NCI-H146 treated with DMSO at 0.1 percent for 48 hours (cell line): ENCODE results near the gene GFM2.
"Not testable (repeated sequence)": the region's sequence is repeated elsewhere in the genome, so short reads cannot be mapped to it uniquely, and the experiment has no call there.

ENCODE experiments used
- DNase-seq: peaks from one replicate; lab custom pipeline; 2025; ENCODE audit not compliant: unreplicated experiment; lab: John Stamatoyannopoulos, UW

Gene GFM2

GRCh38 chr5:74722271-74722670, 44.6 kb downstream of the GFM2 start:
- DNase-seq = no peak

DNA sequence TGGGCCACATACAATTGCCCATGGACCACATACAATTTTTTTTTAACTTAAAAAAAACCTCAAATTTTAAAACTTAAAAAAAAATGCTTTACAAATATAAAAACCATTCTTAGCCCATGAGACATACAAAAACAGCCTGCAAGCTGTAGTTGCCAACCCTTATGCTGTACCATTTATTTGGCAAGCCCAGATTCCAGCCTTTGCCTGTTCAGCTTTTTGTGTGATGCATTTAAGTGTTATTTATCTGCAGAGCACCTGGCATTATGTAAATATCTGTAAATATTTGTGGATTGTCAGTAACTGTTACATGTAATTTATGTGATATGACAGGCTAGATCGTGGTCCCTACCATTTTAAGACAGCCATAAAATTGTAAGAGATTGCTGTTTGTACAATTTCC, 49.3 kb downstream of the GFM2 start:
- DNase-seq = no peak

DNA sequence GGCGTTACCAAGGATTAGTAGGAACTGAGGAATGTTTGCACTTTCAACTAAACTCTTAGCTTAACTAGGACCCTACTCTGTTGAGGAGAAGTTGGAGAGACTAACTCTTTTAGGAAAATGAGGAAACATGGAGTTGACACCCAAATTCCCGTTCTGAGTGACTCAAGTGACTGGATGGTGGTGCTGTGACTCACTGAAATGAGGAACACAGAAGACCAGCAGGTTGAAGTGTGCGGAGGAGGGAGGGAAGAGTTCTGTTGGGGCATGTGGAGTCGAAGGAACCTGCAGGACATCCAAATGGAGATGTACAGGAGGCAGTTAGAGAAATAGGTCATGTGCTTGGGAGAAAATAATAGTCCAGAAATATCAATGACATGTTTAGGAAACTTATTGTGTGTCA, 73.7 kb downstream of the GFM2 start:
- DNase-seq = no peak

DNA sequence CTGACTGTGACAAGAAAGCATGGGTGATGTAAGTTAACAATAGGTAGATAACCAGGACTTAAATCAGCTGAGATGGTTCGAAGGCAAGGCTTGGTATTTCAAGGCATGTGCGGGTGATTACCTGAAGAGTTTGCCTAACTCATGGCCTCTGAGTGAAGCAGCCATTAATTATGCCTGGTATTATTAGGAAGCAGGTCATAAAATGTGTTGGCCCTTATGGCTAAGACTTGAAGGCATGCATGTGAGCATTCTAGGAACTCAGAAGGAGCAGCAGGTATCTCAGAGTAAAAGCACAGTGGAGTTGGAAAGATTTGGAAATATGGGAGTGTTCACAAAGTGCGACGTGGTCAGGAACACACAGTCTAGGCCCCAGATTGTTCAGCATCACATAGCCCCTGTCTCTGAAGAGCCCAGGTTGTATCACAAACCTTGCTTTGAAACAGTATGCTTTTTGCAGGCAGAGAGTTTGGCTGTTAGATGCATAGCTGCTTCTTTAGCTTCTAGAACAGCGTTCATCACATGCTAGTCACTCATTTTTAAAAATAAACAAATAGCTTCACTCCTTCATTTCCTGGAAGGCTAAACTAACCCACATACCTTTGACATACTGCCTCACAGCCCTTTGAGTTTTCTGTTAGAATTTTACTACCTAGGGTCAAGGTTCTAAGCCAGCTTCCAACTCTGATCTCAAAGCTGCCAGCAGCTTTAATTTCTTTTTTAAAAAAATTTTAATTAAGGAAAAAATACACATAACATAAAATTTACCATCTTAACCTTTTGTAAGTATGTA, 79.8 kb downstream of the GFM2 start:
- DNase-seq = no peak

- DNase-seq = no peak
Measured at GRCh38 chr5:74685979-74686631, 80.8 kb downstream of the GFM2 start.

DNA sequence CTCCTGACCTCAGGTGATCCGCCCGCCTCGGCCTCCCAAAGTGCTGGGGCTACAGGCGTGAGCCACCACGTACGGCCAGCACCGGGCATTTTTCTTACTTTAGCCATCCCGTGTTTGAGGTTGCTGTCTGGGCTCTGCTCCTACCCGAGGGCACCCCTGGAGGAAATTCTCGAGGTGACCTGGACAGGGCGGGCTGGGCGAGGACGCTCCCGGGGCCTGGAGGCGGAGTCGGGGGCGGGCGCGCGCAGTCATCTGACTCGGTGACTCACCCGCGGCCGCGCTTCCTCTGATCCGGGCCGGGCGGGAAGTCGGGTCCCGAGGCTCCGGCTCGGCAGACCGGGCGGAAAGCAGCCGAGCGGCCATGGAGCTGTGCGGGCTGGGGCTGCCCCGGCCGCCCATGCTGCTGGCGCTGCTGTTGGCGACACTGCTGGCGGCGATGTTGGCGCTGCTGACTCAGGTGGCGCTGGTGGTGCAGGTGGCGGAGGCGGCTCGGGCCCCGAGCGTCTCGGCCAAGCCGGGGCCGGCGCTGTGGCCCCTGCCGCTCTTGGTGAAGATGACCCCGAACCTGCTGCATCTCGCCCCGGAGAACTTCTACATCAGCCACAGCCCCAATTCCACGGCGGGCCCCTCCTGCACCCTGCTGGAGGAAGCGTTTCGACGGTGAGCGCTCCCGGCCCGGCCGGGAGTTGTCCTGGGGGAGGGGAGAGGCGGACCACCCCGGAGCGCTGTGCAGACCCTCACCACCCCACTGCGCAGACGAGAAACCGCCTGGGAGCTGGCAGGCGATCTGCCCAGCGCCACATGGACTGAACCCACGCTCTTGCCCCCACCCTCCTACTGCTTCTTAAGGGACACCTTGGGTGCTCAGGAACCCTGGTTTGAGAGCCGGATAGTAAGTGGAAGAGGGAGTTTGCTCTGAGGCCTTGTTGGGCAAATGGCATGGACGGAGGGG, 81.7 kb downstream of the GFM2 start, which contains the start of gene HEXB:
Gene HEXB (plus strand): TSS at position 334 of the 952 bp plus-strand sequence. CDS start 28 bp downstream, at position 362.
- DNase-seq = peak; percentile 58

DNA sequence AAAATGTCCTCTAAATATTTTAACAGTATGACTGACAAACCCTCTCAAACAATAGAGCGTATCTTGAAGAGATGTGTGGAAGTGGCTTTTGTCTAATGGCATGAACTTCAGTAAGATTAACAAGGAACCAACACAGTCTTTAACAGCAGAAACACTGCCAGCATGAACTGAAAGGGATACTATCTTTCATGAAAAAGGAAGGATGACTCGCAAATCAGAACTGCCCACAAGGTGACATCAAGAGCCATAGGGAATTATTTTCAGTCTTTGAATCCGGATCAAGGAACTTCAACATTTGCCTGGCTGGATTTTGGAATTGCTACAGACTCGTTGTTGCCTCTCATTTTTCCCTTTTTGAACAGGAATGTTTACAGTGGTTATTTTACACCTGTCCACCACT, 87.0 kb downstream of the GFM2 start:
- no peak for DNase-seq

DNA sequence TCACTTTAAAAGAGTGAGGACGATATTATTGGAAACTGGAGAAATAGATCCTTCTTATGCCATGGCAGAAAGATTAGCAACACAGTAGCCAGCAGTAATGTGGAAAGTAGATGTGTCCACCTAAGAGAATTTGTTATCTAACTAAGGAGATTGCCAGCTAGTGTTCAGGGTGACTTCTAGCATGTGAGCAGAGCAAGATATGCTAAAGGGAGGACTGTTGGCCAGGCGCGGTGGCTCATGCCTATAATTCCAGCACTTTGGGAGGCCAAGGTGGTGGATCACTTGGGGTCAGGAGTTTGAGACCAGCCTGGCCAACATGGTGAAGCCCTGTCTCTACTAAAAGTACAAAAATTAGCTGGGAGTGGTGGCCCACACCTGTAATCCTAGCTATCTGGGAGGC, 87.6 kb downstream of the GFM2 start:
- DNase-seq = not testable (repeated sequence)

DNA sequence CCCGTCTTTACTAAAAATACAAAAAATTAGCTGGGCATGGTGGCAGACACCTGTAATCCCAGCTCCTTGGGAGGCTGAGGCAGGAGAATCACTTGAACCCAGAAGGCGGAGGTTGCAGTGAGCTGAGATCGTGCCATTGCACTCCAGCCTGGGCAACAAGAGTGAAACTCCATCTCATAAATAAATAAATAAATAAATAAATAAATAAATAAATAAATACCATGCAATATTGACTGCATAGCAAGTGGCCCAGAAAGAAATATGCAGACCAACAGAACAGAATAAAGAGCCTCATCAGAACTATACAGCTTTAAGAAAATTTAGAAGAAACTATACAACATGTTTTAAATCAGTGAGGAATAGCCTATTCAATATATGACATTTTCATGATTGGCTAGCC, 88.8 kb downstream of the GFM2 start:
- not testable (repeated sequence) for DNase-seq

- not testable (repeated sequence) for DNase-seq
Measured at GRCh38 chr5:74676466-74676865, 90.5 kb downstream of the GFM2 start.

DNA sequence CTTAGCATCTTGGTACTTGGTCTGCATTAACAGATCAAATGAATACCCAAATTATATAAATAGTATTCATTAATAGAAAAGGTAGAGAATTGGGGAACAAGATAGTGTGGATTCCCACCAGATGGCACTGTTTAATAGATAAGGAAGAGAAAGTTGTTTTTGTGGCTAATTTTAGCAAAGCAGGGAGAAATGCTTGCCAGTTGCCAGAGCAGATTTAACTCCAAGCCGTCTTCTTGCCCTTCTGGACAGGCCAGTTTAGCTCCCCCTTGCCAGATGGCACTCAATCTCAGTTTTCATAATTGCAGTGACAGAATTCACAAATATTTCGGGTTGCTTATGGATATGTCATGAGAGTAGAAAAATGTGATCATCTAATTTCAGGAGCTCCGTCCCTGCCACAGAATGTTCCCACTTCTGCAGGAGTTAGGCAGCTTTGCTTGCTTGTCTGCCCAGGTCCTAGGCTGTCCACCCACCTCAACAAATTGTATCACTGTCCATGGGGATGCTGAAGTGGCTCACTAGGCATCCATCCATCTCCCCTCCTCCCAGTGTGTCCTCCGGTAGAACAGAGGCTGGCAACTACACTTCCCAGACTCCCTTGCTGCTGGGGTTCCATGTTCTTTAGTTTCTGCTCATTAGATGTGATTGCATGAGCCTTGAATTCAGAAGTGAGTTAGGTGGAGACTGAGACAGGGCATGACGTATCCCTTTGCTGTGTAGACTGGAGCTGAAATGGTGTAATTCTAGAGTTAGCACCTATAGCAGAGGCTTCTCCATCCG, 93.7 kb downstream of the GFM2 start:
- DNase-seq = peak; percentile 23

- DNase-seq = no peak
Measured at GRCh38 chr5:74672215-74672877, 94.6 kb downstream of the GFM2 start.
